ENCODE results near the gene CCDC12.
A peak's percentile ranks its signal among the peaks of the same experiment; 100 is the strongest.

CCDC12 gene

DNA sequence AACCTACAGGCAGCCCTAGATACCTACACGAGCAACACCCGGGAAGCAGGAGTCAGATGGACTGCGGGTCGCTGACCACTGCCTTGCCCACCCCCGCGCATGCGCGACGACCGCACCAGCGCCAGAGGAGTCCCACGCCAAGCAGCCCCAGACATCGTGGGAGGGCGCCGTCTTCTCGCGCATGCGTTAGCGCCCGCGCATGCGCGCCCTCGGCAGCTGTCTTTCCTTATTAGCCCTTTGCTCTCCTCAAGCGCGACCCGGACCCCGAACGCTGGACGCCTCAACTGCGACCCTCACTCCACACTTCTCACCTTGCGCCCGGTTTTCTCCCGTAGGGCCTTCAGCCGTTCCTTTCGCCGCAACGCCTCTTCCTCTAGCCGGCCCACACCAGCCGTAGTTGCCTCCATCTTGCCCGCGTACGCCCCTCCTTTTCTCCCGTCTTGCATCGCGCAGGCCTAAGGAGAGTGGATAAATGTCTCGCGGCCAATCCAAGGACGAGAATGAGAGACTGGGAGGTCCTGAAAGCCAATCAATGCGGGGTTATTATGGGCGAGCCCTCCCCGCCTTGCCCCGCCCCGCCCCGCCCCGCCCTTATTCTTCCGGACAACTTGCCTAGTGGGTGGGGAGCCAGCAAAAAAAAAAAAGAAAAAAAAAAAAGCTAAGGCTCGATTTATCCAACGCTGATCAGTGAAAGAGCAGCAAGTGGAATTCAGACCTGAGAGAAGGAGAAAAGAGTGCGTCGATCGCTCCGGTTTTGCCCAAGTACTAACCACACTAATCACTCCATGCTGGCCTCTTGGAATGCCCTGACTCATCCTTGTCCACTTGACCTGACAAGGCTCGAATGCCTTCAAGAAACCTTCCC, at the start of gene CCDC12:
Gene CCDC12, minus strand, starts transcription at position 420 of the 865 bp plus-strand sequence. Its CDS starts 13 bp downstream, at position 407.
- DNase-seq, result peak; percentile 93

DNA sequence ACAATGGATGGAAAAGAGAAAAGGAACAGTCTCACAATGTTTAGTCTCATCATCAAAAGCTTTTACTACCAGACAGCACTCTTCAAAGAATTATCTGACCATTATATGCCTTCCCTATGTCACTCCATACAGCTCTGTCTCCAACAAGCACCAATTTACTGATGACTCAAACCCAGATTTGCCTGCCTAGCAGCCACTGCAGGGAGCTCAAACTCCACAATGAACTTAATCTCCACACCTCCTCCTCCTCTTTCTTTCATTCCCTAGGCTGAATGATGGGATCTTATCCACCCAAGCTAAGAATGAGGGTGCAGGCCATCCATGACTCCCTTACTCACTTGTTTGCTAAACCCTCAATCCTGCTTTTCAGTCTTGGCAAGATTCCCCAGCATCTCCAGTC, 48.4 kb upstream of the CCDC12 start:
- no peak for DNase-seq

DNA sequence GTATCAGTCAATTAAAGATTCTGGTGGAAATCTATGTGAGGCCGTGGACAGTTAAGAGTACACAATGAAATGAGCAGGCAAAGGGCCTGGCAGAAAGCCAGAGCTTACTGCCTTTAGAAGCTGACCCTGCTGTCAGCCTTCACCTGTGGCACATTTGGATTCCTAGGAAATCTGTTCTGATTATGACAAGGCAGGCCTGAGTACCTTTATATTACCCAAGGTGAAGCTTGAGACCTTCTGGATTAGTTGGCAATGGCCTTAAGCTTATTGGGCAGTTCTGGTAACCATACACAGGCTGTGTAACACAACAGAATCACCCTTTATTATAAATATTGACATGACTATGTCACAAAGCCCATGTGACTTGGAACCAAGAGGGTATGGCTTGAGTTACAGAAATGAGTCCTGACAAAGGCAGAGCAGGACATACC, 46.1 kb upstream of the CCDC12 start:
- no peak for DNase-seq

DNA sequence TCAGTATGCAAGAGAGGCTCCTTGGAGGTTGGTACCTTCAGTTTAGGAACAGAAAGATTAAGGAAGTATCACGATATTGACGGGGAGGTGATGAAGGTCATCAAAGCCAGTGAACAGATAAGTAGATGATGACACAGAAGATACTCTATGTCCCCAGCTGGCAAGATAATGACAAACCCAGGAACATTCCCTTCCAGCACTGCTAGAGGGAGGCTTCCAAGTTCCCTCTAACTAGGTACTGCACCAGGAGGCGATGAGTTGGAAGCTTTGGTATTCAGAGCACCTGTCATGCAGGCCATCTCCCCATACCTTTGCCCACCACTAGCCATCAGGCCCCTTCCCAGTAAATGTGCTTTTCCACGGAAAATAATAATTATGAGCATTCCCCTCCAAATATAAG, 43.8 kb upstream of the CCDC12 start:
- DNase-seq, result no peak

DNA sequence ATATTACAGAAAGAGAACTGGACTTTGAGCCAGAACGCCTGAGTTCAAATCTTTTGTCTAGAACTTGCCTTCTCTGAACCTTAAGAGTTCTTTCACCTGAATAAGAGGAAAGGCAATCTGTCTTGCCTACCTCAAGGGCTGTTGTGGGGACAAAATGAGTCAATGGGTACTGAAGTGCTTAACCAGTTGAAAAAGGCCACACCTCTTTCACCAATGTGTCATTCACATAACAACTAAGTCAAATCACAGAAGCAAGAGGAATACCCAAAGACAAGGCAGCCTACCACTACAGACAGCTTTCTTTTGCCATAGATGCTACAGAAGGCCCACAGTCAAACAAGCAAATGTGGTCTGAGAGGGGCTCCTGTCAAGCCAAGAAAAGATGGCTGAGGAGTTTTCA, 42.7 kb upstream of the CCDC12 start:
- DNase-seq, result no peak

DNA sequence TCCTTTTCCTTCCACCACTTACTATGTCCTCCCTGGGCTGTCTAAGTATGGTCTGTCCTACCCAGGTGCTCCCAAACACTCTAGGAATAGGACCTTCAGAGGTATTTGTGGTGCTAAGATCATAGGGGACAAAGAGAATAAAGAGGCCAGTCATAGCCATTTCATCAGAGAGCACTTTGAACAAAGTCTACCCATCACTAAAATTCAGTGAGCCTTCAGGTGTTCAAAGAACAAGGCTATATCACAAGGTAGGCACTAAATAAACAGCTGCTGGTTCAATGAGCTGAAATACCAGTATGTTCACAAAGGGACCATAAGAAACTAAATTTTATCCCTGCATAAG, 41.7 kb upstream of the CCDC12 start:
- DNase-seq, result no peak

DNA sequence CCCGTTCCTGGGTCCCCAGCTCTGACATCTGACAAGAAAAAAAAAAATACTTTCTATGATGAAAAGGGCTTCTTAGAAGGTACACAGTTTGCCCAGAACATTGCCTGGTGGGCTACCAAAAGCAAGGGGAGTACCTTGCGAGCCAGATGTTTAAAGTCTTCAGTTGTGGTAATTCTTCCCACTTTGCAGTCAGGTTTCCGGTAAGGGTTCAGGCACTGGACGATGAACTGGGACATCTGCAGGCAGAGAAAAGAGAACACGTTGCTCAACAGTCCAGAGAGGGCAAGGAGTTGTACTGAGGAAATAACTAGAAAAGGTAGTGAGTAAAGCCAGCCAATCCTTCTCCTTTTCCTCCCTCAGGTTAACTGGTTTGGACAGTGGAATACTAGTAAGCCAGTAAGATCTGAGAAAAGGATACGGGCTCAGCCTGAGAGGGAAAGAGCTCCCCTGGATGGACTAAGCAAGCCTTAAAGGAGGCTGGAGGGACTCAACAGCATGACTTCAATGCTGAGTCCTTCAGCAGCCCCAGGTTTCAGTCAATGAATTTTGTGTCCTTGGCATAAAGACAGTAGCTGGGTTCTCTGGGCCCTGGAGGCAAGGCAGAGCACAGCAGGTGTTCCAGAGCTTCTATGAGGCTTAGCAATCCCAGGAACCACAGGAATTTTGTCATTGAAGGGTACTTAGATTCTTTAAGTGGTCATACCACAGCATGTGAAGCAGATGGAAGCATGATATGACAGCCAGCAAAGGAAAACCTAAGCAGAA, 41.1 kb upstream of the CCDC12 start:
- no peak for DNase-seq

DNA sequence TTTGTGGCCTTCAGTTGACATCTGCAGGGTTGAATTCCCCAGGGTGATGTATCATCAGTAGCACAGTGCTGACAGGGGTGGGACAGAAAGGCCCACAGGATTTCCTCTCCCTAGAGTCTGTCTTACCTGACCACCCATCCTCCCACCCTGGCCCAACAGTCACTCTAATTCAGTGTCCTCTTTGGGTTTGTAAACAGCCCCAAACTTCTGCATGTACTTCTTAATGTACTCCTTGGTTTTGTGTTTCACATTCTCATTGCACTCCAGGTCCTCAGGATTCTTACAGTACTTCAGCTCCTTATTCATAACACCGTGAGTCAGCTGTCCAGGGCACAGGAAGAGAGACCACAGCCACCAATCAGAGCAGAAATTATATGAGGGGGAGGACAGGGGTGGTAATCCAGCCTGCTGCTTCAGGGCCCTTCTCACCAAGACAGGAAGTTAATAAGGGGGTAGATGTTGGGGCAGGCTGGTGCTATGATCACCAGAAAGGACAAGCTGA, 40.4 kb upstream of the CCDC12 start:
- DNase-seq, result no peak

DNA sequence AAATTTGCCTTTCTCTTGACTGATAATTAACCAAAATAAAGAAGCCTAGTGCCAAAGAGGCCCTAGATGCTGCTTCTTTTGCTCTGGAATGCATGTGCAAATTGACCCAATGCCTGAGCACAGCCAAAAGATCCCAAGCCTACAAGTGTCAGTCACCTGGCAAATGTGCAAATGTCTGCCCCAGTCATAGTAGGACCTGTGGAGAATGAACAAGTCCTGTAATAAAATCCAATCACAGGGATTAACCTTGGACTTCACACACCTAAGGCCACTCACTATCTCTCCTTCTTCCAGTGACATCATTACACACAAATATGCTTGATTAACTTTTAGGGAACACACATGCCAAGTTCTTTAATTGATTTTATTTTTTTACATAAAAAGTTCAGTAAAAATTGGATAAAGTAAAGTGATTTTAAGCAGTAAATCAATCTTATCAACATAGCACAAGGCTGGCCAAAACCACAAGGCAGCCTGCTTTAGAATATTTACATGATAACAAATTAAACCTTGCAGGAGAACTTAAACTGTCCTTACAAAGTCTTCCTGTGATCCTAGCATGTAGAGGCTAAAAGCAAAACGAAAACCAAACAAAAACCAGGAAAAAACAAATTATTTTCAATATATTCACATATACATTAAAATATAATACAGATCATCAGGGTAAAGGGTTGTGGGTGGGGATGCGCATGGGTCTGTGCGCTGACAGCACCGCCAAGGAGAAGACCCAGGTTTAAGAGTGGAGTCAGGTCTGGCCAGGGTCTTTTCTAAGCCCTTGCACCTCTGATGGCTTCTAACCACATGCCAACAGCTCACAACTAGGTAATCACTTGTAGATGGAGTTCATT, 39.8 kb upstream of the CCDC12 start:
- no peak for DNase-seq

DNA sequence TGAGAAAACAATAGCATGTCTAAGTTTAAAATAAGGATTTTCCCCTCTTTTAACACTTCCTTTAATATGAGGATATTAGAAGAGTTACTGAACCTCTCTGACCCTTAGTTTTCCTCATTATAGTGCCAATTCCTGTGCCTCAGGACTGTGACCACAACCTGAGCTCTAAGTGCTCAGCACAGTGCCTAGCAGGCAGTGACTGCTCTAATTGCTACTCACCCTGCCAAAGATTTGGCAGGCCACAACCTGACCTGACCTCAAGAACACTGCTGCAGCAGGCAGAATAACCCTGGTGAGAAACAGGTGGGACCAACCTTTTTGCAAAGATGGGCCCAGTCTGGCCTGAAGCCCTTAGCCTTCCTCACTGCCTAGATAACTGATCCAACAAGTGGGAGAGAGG, 38.6 kb upstream of the CCDC12 start:
- no peak for DNase-seq

DNA sequence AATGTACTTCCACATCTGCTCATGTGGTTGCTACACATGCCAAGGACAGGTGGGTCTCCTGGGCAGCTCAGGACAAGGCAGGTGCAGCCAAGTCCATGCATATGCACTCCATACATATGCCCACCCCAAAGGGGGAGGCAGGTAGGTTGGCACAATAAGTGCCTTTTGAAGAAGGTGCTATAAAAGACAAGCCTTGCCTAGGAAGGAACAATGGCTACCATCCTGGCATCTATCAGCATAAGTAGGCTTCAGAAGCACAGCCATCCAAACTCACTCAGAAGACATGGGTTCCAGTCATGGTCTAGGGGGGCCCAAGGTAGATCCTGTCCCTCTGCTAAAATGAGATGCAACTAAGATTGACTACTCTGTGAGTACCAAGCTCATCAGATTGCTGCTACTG, 37.5 kb upstream of the CCDC12 start:
- no peak for DNase-seq

DNA sequence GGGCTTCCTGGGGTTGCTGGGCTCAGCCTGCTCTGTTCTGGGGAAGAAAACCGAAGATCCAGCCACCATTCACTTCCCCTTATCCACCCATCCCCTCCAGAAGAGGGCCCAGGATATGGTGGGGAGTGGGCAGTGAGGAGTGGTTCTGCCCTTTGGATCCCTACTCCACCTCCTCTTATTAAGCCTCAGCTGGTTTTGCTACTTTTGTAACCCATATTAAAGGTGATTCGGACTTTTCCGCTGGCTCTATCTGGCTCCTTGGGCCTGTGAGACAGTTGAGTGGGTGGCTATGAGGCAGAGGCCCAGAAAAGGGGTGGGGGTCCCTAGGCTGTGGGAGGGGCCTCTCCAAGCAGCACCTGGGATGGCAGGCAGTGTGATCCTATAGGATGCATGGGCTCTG, 36.7 kb upstream of the CCDC12 start:
- DNase-seq, result no peak

DNA sequence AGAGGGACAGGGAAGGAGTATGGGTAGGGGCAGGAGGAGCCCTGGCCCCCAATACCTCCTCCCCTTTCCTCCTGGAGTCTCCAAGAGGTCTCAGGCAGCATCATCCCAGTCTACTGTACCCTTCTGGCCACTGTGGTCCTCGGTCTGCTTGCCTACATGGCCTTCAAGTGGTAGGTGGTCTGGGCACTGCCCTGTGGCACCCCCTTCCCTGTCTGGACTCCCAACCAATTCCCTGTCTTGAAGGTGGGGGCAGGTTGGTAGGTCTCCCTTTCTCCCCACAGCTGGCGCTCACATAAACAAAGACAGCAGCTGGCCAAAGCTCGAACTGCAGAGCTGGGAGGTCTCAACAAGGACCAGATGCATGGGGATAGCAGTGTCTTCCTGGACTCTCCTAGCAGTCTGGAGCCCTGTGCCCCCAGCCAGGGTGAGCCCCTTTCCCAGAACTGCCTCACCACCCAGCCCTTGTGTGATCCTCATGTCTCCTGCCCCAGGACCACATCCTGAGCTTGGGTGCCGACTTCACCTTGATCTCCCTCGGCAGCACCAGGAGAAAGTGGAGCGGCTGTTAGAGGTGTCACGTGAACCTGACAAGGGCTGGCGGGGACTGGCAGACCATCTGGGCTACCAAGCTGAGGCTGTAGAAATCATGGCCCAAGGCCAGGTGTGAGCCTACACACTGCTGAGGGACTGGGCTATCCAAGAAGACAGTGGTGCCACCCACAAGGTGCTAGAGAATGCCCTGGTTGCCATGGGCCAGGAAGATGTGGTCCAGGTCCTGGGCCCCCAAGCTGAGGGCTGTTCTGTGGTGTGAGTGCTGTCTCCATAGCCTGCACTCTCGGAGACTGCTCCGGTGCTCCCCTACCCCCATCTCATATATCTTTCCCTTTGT, 36.0 kb upstream of the CCDC12 start:
- DNase-seq, result no peak

DNA sequence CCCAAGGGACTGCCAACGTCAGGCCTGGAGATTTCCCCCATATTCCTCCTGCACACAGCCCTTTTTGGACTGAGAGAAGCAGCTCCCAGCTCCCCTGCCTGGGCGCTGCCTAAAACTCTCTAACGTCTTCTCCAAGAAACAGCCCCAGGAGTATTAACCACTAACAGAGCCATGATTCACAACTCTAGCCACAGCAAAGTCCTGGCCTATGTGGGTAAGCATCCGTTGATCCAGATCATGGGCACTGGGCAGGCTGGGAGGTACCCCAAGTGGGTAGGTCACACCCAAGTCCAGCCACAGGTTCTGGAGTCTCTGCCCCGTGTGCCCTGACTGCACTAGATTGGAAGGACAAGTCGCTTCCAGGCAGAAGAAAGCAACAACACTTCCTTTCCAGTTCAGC, 34.8 kb upstream of the CCDC12 start:
- DNase-seq, result no peak

DNA sequence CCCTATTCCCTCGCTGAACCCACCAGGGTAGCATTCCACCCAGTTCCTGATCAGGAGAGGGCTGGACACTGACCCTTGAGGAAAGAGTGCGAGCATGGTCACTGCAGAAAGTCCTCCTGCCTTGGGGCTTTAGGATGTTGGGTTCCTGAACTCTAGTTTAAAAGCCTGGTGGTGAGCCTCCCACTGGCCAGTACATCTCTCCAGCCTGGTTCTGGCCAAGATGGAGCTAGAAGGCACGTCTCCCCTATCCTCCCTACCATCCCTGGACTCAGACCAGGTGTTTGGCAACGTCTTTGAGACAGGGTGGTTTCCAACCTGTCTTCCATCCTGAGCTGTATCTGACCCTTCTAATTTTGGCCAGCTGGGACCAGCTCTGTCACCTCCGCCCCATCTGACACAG, 34.4 kb upstream of the CCDC12 start:
- no peak for DNase-seq

DNA sequence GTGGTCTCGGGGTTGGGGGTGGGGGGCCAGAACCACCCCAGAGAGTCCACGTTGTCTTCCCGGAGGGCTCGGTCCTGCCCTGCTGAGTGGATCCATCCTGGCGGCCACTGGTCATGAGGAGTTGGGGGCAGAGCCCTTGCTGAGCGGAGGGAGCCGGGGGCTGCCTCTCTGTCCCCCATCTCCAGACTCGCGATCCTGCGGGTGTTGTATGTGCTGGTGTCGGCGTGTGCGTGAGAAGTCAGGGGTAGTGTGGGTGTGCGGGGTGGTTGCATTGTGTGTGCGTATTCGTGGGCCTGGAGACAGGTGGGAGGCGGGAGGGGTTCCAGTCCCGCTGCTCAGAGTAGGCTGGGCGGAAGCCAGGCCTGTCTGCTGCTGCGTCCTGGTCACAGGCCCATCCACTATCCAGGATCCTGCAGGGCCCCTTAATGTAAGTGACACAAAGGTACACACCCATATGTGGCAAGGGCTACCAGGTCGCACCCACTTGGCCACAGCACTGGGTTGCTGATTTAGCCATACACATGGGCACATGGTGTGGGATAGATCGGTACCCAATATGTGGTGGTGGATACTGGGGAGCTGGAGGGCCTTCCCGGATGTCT, 33.7 kb upstream of the CCDC12 start:
- DNase-seq, result no peak

DNA sequence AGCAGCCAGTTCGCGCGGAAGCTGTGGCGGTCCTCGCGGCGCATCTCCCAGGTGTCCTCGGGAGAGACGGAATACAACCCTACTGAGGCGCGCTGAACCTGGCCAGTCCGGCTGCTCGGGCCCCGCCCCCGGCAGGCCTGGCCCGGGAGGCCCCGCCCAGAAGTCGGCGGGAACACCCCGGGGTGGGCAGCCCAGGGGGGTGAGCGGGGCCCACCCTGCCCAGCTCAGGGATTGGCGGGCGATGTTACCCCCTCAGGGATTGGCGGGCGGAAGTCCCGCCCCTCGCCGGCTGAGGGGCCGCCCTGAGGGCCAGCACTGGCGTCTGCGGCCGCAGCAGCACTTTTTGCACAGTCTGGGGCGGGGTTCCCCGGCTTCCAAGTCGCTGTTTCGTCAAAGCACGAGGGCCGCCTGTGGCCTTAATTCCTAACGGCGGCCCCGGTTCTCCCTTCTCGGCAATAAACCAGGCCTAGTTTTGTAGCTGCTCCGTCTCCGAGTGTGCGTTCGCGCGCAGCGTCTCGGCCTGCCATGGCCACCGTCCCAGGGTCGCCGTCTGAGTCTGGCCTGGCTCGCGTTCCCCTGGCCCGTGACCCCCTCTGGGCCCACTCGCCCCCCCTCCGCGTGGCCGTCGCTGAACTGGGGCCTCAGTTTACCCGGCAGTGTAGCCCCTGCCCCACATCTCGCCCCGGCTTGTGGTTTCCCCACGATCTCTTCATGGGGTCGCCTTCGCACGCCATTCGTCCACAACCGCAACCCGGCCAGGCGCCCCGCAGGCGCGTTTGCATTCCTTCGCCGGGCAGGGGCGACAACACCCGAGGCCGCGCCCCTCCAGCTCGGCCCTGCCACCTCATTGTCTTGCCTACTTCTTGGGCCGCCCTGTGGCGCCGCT, 32.9 kb upstream of the CCDC12 start:
- peak; percentile 89 for DNase-seq

DNA sequence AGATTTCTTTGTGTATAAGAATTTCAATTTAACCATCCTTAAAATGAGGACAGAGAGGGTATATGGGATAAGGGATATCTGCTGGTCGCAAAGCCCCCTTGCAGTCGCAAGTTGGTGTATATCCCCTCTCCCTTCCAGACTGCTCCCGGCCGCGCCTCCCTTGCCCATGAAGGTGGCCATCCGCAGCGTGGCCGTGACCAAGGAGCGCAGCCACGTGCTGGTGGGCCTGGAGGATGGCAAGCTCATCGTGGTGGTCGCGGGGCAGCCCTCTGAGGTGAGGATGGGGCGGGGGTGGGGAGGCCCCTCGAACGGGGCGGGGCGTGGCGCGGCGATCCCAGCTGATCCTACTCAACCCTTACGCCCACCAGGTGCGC, 32.3 kb upstream of the CCDC12 start:
- DNase-seq, result no peak

DNA sequence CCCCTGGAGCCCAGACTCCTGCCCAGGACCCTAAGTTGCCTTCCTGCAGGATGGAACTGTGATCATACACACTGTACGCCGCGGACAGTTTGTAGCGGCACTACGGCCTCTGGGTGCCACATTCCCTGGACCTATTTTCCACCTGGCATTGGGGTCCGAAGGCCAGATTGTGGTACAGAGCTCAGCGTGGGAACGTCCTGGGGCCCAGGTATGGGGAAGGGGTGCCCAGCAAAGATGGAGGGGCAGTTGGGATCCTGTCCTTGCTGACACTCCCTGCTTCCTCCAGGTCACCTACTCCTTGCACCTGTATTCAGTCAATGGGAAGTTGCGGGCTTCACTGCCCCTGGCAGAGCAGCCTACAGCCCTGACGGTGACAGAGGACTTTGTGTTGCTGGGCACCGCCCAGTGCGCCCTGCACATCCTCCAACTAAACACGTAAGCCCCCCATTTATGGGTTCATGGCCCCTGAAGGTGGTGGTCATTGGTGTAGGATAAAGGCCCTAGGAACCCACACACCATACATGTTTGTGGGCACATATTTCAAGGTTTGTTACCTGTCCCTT, 31.8 kb upstream of the CCDC12 start:
- no peak for DNase-seq

DNA sequence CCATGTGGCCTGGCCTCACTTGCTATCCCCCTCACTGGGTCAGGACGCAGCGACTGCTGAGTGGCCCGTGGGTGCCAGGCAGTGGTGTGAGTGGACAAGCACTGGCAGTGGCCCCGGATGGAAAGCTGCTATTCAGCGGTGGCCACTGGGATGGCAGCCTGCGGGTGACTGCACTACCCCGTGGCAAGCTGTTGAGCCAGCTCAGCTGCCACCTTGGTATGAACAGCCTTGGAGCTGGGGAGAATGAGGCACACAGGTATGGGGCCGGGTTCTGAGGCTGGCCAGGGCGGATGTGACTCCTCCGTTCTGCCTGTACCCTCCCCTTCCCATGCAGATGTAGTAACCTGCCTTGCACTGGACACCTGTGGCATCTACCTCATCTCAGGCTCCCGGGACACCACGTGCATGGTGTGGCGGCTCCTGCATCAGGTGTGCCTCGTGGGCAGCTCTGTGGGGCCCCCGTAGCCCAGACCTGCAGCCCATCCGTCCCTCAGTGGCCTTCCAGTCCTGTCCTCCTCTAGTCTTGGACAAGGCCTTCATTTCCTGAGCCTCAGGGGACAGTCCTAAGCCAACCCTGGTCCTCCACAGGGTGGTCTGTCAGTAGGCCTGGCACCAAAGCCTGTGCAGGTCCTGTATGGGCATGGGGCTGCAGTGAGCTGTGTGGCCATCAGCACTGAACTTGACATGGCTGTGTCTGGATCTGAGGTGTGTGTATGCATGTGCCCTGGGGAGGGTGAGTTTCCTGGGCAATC, 31.1 kb upstream of the CCDC12 start:
- no peak for DNase-seq

Data from NCI-H345 (cell line).